Endothelial cell of umbilical vein (primary cell): ENCODE data around the gene SLC4A1AP. TPM values are rescaled to one million over a fixed set of nuclear protein-coding genes. Genes with fewer than 3 reads are reported as not detected.
"Not testable (repeated sequence)": the region's sequence is repeated elsewhere in the genome, so short reads cannot be mapped to it uniquely, and the experiment has no call there.

Experiments
- BruUV-seq: library from RNA; stranded (reverse); fragments of 400-500 nt; replicated peaks from 2 replicates; lab custom pipeline; 2021; lab: Mats Ljungman, UMichigan
- CTCF ChIA-PET: fragments of 300-600, 350-600 bp; sonication (Branson Sonifier 250); formaldehyde crosslinking; loops from one replicate; lab custom pipeline; 2021; ENCODE audit warnings: antibody characterized with exemption, inconsistent platforms; lab: Charles Lee
- POLR2A ChIA-PET: fragments of 300-600, 350-600 bp; sonication (Branson Sonifier 250); formaldehyde crosslinking; loops from one replicate; lab custom pipeline; 2021; ENCODE audit warnings: antibody characterized with exemption, inconsistent platforms; lab: Charles Lee
- DNase-seq: peaks from one replicate; pipeline ENCODE4 v3.0.0-alpha.2; 2011; ENCODE audit warnings: low read depth, low spot score
- FAIRE-seq: peaks from 2 replicates; lab custom pipeline; 2011; peaks lifted over from hg19 to GRCh38; lab: Jason Lieb, UNC
- H2AFZ ChIP-seq: 2 replicates; pipeline ENCODE4 v1.6.0; 2012; ENCODE audit warnings: low read depth, low read length, control low read depth, inconsistent platforms
- H3K27ac ChIP-seq: 2 replicates; pipeline ENCODE4 v1.5.1; 2011; ENCODE audit warnings: low read depth, mild to moderate bottlenecking, control low read depth, low read length, moderate library complexity; ENCODE audit not compliant: insufficient read depth
- H3K27me3 ChIP-seq, 2 experiments: 2 replicates each; pipeline versions ENCODE4 v1.6.0 to v1.6.1; 2011; ENCODE audit warnings: low read length in 2 of 2, mixed read lengths in 1 of 2; ENCODE audit not compliant: control insufficient read depth in 2 of 2, insufficient read depth in 2 of 2
- H3K36me3 ChIP-seq, 2 experiments: 2 replicates in 1 of 2; 3 replicates in 1 of 2; pipeline ENCODE4 v1.5.1; 2011; ENCODE audit warnings: low read length in 2 of 2, mild to moderate bottlenecking in 1 of 2, moderate library complexity in 1 of 2; ENCODE audit not compliant: control insufficient read depth in 2 of 2, insufficient read depth in 2 of 2; ENCODE audit errors: extremely low read depth in 1 of 2
- H3K4me1 ChIP-seq: 3 replicates; pipeline ENCODE4 v1.5.1; 2011; ENCODE audit warnings: mild to moderate bottlenecking, low read length; ENCODE audit not compliant: control insufficient read depth, insufficient read depth; ENCODE audit errors: extremely low read depth
- H3K4me2 ChIP-seq: 2 replicates; pipeline ENCODE4 v1.6.1; 2011; ENCODE audit warnings: low read length, control low read depth, mixed read lengths; ENCODE audit not compliant: insufficient read depth
- H3K4me3 ChIP-seq, 3 experiments: fragments of 200-600 bp in 1 of 3; sonication (generic), shearing (Covaris generic) in 1 of 3; replicated peaks in 1 of 3; 2 replicates each; pipeline ENCODE4 v1.5.1; 2011 to 2016; ENCODE audit warnings: control low read depth in 3 of 3, low read length in 3 of 3, mild to moderate bottlenecking in 2 of 3, inconsistent platforms in 1 of 3, low read depth in 1 of 3, moderate library complexity in 1 of 3; ENCODE audit not compliant: insufficient read depth in 1 of 3
- H3K79me2 ChIP-seq: 2 replicates; pipeline ENCODE4 v1.6.0; 2012; ENCODE audit warnings: low read length, inconsistent platforms; ENCODE audit not compliant: control insufficient read depth, insufficient read depth
- H3K9ac ChIP-seq: replicated peaks from 2 replicates; pipeline ENCODE3; 2011; ENCODE audit warnings: low read length, control low read depth; ENCODE audit not compliant: insufficient read depth; ENCODE audit errors: extremely low read depth
- H3K9me1 ChIP-seq: replicated peaks from 3 replicates; pipeline ENCODE4 v1.6.0; 2011; ENCODE audit warnings: mild to moderate bottlenecking, low read length; ENCODE audit not compliant: control insufficient read depth, insufficient read depth; ENCODE audit errors: extremely low read depth
- H3K9me3 ChIP-seq: replicated peaks from 2 replicates; pipeline ENCODE4 v1.5.1; 2012; ENCODE audit warnings: low read length, inconsistent platforms; ENCODE audit not compliant: control insufficient read depth, insufficient read depth
- H4K20me1 ChIP-seq: replicated peaks from 2 replicates; pipeline ENCODE3; 2011; ENCODE audit warnings: mild to moderate bottlenecking, low read length; ENCODE audit not compliant: control insufficient read depth, insufficient read depth; ENCODE audit errors: extremely low read depth
- CTCF ChIP-seq, 2 donors: IDR thresholded peaks; 1 replicate in 1 of 2; 2 replicates in 1 of 2; pipeline ENCODE4 v1.5.1; 2011; ENCODE audit warnings: low read length in 2 of 2, mild to moderate bottlenecking in 2 of 2, moderate library complexity in 2 of 2, control low read depth in 1 of 2, inconsistent platforms in 1 of 2, low read depth in 1 of 2; ENCODE audit not compliant: insufficient read depth in 1 of 2; ENCODE audit errors: extremely low read depth in 1 of 2
- EZH2 ChIP-seq: IDR thresholded peaks from 2 replicates; pipeline ENCODE4 v1.6.1; 2012; ENCODE audit warnings: borderline replicate concordance, low read depth, mild to moderate bottlenecking, moderate library complexity, low read length, inconsistent platforms; ENCODE audit not compliant: severe bottlenecking
- FOS ChIP-seq: IDR thresholded peaks from 2 replicates; pipeline ENCODE4 v1.6.1; 2011; ENCODE audit warnings: mild to moderate bottlenecking, low read length, moderate library complexity, borderline replicate concordance; ENCODE audit not compliant: insufficient read depth
- GATA2 ChIP-seq: IDR thresholded peaks from 2 replicates; pipeline ENCODE4 v1.7.0; 2011; ENCODE audit warnings: low read depth, mild to moderate bottlenecking, moderate library complexity, mixed read lengths, low read length; ENCODE audit not compliant: insufficient read length, insufficient read depth
- MAX ChIP-seq: IDR thresholded peaks from 2 replicates; pipeline ENCODE4 v1.6.1; 2011; ENCODE audit not compliant: insufficient read depth, insufficient read length
- POLR2A ChIP-seq: IDR thresholded peaks from 2 replicates; pipeline ENCODE4 v1.6.1; 2012; ENCODE audit warnings: low read depth, mild to moderate bottlenecking, control low read depth, low read length
- POLR2AphosphoS5 ChIP-seq: IDR thresholded peaks from 2 replicates; pipeline ENCODE4 v1.6.1; 2012; ENCODE audit warnings: low read depth, mild to moderate bottlenecking, control low read depth, low read length, moderate library complexity; ENCODE audit not compliant: insufficient read depth
- dilution Hi-C: fragments of 300-500 bp; cut with MboI; formaldehyde crosslinking; loops from one replicate; pipeline ENCODE4 v1.15.0; 2019; ENCODE audit warnings: low sequenced_read_pairs; ENCODE audit not compliant: extremely low pct_ligation_motif_present
- intact Hi-C: fragments of 100-400 bp; cut with micrococcal nuclease; formaldehyde crosslinking; loops from one replicate; pipeline ENCODE4 v1.10.0; 2022
- polyA plus RNA-seq, 4 experiments: library from polyadenylated mRNA; depleted of rRNA in 3 of 4; stranded (reverse) in 3 of 4; unstranded in 1 of 4; fragments of >200 nt; gene quantifications; 2 replicates each; pipeline versions ENCODE4 v1.2.1 to v1.2.3, GENCODE V29; 2011 to 2012; ENCODE audit warnings: missing spikeins in 1 of 4
- total RNA-seq: library from RNA; stranded (reverse); gene quantifications from 2 replicates; pipeline ENCODE4 v1.2.3, GENCODE V29; 2021

The SLC4A1AP gene
- total and polyA plus RNA-seq, 2 donors (not counting 3 experiments of a cell fraction or from before 2014, with no cell fraction given) = 9.5 to 28.4 TPM

GRCh38 chr2:27622921-27623384 lies 40.7 kb upstream of the SLC4A1AP start:
- ChIA-PET CTCF (interaction anchor here (0.9 kb wide), 1 partner anchor 18 kb away, joined by 3 read pairs; no protein-coding TSS in a partner anchor), POLR2A (no interaction called here)
- H3K4me2 ChIP-seq = no peak overlapping the region
- dilution Hi-C loops (no loop called here), intact Hi-C loops (no loop called here)
- H3K27ac ChIP-seq = no peak overlapping the region
- no peaks in the 10 kb centered on the region for H3K9me3 ChIP-seq
- BruUV-seq = no TSS peak
- H3K9ac ChIP-seq = no peak overlapping the region
- peaks cover 25% of the 10 kb centered on the region for H3K4me1 ChIP-seq
- H3K36me3 ChIP-seq = peaks cover 4 to 14% of the 10 kb centered on the region in 2 experiments
- no peaks in the 10 kb centered on the region for H4K20me1 ChIP-seq
- H3K9me1 ChIP-seq = no peaks in the 10 kb centered on the region
- no peak overlapping the region for H3K4me3 ChIP-seq
- no peak for FAIRE-seq
- no peak overlapping the region for H2AFZ ChIP-seq
- H3K27me3 ChIP-seq = no peaks in the 10 kb centered on the region
- DNase-seq = peak; percentile 5
- TF ChIP-seq GATA2 (no peak), FOS (peak; percentile 26)
- no peaks in the 10 kb centered on the region for H3K79me2 ChIP-seq

GRCh38 chr2:27624943-27625342 lies 38.7 kb upstream of the SLC4A1AP start:
- dilution Hi-C loops (no loop called here), intact Hi-C loops (no loop called here)
- no peak overlapping the region for H3K27ac ChIP-seq
- H4K20me1 ChIP-seq = no peaks in the 10 kb centered on the region
- FAIRE-seq (no peak), DNase-seq (no peak)
- H3K79me2 ChIP-seq = peaks cover 10% of the 10 kb centered on the region
- BruUV-seq = no TSS peak
- no peak for TF ChIP-seq POLR2A
- no peak for TF ChIP-seq EZH2
- no peak for TF ChIP-seq GATA2
- no peak for TF ChIP-seq FOS
- no peak for TF ChIP-seq POLR2AphosphoS5
- no peak for TF ChIP-seq CTCF (IDR thresholded peaks at IDR 0.05; ENCODE audit: extremely low read depth in 1 of 2, insufficient read depth in 1 of 2, low read depth in 1 of 2, low read length in 2 of 2)
- no peak for TF ChIP-seq MAX
- no peaks in the 10 kb centered on the region for H3K27me3 ChIP-seq
- no peak overlapping the region for H2AFZ ChIP-seq
- H3K9me3 ChIP-seq = no peaks in the 10 kb centered on the region
- H3K4me1 ChIP-seq = peaks cover 34% of the 10 kb centered on the region
- no peak overlapping the region for H3K4me2 ChIP-seq
- H3K9ac ChIP-seq = no peak overlapping the region
- H3K9me1 ChIP-seq = no peaks in the 10 kb centered on the region
- H3K36me3 ChIP-seq = peaks cover 4 to 14% of the 10 kb centered on the region in 2 experiments
- POLR2A ChIA-PET = no interaction called here
- CTCF ChIA-PET = interaction anchor here (0.5 kb wide), 1 partner anchor 863 kb away, joined by 3 read pairs; no protein-coding TSS in a partner anchor
- no peak overlapping the region for H3K4me3 ChIP-seq

- FAIRE-seq = peak; percentile 18
- H3K27me3 ChIP-seq, POLR2A ChIA-PET, H2AFZ ChIP-seq, H4K20me1 ChIP-seq, DNase-seq, H3K4me3 ChIP-seq, H3K4me2 ChIP-seq, dilution Hi-C loops, H3K9ac ChIP-seq, H3K27ac ChIP-seq, H3K79me2 ChIP-seq, H3K9me1 ChIP-seq, intact Hi-C loops, H3K9me3 ChIP-seq, H3K36me3 ChIP-seq, BruUV-seq: not testable (repeated sequence)
- CTCF ChIA-PET = interaction anchor here (0.6 kb wide), 1 partner anchor 82 kb away, joined by 3 read pairs; no protein-coding TSS in a partner anchor
- peaks cover 34% of the 10 kb centered on the region for H3K4me1 ChIP-seq
Measured at GRCh38 chr2:27626323-27626722, 37.4 kb upstream of the SLC4A1AP start.
